Gastrocnemius medialis (tissue), 4 donors: ENCODE data around the gene JCHAIN.

Source experiments
- CTCF ChIP-seq, 5 experiments: fragments of 450-650 bp in 3 of 5; fragments of 200-600 bp in 2 of 5; sonication (generic) in 2 of 5; IDR thresholded peaks in 4 of 5; conservative IDR thresholded peaks in 1 of 5; 1 replicate in 4 of 5; 2 replicates in 1 of 5; pipeline ENCODE4 v1.5.1; 2016 to 2019; ENCODE audit warnings: antibody characterized with exemption in 5 of 5, mild to moderate bottlenecking in 3 of 5, moderate library complexity in 3 of 5
- POLR2A ChIP-seq, 2 donors: fragments of 450-650 bp; IDR thresholded peaks; one replicate each; pipeline ENCODE4 v1.6.1; 2017; ENCODE audit warnings: antibody characterized with exemption in 2 of 2, mild to moderate bottlenecking in 2 of 2, moderate library complexity in 2 of 2

- TF ChIP-seq CTCF (IDR thresholded peaks at IDR 0.05 in 4 of 5, conservative IDR thresholded peaks at IDR 0.05 in 1 of 5) (peak; percentile 36 to 57 (median 43)), POLR2A (IDR thresholded peaks at IDR 0.05) (no peak)
Measured at GRCh38 chr4:70651864-70652506, 14.3 kb downstream of the JCHAIN start.
